HuH-7 (cell line): ENCODE data around the gene SCNN1A.
"Not testable (repeated sequence)": the region's sequence is repeated elsewhere in the genome, so short reads cannot be mapped to it uniquely, and the experiment has no call there.

Experiments used
- DNase-seq: peaks from one replicate; pipeline ENCODE4 v3.0.0; 2011; ENCODE audit warnings: low spot score

SCNN1A gene

DNA sequence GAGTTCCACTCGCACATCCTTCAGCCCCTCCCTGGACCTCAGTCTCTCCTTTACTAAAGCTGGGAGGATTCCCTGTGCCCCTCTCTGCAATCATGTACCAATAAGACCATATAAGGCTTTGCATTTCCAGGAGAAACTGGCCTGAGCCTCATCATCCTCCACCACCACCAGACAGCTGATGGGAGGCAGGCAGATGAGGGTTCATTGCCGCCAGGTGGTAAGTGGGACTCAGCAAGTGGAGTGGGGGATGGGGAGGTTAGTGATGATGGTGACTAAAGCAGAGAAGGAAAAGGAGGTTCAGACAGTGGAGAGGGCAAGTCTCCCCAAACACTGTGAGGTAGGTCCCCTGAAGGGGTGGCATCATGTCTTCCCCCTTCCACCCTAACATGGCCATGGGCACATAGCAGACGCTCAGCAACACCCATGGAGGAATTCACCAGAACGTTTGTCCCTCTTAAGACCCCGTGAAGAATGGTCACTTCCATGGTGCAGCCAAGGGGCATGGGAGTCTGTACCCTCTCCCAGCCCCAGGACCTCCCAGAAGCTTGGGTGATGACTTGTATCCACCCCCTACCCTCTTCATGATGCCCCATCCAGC is 29.0 kb downstream of the SCNN1A start:
- DNase-seq = no peak

- no peak for DNase-seq
These were observed 29.9 kb downstream of the SCNN1A start for GRCh38 chr12:6345319-6346091.

DNA sequence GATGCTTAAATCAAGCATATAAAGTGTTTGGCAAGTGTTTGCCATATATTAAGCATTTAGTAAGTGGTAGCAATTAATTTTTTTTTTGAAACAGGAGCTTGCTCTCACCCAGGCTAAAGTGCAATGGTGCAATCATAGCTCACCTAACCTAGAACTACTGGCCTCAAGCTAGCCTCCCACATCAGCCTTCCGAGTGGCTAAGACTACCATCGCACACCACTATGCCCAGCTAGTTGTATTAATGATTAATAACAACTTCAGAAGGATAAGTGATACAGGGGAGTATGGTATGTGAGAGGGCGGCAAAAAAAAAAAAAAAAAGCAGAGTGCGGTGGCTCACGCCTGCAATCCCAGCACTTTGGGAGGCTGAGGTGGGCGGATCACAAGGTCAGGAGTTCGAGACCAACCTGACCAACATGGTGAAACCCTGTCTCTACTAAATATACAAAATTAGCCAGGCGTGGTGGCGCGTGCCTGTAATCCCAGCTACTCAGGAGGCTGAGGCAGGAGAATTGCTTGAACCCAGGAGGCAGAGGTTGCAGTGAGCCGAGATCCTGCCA is 31.2 kb downstream of the SCNN1A start:
- DNase-seq = not testable (repeated sequence)

- no peak for DNase-seq
These were observed 31.8 kb downstream of the SCNN1A start for GRCh38 chr12:6343518-6343917.

DNA sequence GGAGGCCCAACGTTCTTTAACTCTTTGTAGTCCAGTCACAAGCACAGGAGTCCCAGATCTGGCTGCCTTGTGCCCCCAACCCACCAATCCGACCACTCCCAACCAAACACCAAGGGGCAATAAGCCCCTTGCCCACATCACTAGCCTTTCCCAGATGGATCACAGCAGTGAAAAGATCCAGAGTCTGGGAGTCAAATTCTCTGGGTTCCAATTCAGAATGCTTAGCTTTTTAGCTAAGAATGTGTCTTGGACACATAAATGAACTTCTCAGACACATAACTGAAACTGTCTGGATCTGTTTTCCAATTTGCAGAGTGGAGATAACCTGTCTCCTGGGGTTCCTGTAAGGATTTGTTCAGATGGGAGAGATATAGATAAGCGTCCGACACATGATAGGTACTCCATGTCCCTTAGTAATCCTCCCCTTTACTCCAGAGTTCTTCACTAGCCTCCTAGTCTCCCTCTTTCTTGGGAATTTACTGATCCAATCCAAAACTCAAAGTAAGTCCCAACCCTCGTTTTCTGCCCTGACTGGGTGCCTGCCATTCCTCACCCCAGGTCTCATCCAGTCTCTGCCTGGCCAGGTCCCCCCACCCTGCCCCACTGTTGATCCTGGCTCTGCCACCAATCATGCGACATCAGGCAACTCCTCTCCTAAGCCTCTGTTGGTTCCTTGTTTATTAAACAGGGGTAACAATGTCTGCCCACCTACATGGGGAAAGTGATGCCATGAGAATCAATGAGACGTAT is 33.0 kb downstream of the SCNN1A start:
- DNase-seq = no peak

DNA sequence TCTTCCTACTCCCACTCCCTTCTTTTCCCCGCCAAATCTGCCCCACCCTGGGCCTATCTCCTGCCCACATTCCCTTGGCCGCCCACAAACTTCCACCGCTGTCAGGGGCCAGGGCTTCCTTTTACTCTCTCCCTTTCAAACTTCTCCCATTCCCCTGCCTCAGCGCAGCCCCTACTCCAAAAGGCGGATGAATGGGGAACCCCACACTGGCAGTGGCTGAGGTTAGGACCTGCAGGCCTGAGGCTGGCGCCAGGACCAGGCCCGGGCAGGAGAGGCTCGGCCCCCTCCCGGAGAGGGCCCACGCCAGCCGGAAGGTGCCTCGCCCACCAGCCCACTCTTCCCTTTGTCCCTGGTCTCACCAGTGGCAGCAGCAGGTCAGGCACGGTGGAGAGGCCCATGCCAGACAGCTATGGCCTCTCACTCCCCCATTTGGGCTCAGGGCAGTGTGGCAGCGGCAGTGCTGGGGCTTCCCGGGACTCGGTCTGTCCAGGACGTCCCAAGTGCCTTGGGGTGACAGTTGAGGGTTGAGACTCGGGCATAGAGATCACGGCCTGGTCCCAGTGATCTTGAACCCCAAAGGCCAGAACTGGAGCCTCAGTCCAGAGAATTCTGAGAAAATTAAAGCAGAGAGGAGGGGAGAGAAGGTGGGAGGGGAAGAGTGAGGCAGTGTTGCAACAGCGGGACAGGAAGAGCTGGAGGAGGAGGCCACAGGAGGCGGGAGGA is 33.8 kb downstream of the SCNN1A start, which contains the start of gene TNFRSF1A:
TSS of gene TNFRSF1A (minus strand) at position 660 of the 723 bp plus-strand sequence. CDS start at position 398, 262 bp downstream.
- DNase-seq = peak; percentile 74

DNA sequence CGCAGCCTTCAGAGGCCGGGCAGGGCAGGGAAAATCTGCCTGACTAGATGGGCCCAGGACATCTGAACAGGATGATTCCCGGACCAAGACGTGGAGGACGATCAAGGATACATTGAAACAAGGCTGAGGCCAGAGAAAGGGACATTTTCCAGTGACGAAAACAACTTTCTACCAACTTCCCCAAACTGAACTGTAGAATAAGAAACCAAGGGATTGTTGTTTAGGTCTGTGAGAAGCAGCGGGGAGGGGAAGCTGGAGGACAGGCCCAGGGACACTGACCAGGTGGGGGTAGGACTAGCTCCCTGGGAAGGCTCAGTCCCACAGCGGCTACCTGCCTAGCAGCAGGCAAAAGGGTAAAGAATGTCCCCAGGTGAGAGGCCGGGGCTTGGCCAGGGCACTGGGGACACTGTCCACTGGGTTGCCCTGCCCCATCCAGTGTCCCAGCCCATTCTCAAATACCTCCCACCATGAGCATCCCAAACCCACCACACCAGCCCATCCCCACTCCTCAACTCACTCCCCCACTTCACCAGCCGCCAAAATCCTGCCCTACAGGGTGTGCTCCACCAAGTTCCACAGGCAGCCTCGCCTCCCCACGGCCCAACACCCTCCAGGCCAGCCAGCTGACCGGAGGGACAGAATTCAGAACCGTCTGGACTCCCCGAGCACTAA is 34.5 kb downstream of the SCNN1A start:
- no peak for DNase-seq

- DNase-seq = no peak
These were observed 35.2 kb downstream of the SCNN1A start for GRCh38 chr12:6340032-6340638.

DNA sequence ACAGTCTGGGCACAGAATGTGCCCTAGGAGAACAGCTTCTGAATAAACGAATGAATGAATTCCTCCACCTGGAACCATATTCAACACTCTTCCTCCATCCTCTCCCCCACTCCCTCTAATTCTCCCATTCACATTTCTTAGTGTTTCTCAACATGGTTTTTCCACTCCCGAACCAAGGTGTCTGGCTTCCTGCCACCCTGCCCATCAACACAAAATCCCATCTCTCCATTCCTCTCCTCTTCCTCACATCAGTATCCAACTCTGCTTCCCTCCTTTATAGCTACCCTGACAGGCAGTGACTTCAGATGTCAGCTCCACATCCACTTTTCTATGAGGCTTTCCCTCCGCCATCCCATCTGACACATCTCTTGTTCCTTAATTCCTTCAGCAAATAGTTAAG is 36.4 kb downstream of the SCNN1A start:
- DNase-seq = no peak

DNA sequence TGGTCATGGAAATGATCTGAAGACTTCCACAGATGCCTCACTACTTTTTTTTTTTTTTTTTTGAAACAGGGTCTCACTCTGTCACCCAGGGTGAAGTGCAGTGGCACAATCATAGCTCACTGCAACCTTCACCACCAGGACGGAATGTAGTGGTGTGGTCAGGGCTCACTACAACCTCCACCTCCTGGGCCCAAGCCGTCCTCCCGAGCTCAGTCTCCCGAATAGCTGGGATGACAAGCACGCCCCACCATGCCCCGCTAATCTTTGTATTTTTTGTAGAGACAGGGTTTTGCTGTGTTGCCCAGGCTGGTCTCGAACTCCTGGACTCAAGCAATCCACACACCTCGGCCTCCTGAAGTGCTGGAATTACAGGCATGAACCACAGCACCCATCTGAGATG is 36.8 kb downstream of the SCNN1A start:
- not testable (repeated sequence) for DNase-seq

- DNase-seq = no peak
These were observed 37.4 kb downstream of the SCNN1A start for GRCh38 chr12:6337958-6338433.

GRCh38 chr12:6336889-6337853 is 38.2 kb downstream of the SCNN1A start:
- DNase-seq = no peak

GRCh38 chr12:6336079-6336888 is 39.1 kb downstream of the SCNN1A start:
- DNase-seq = peak; percentile 95

GRCh38 chr12:6335451-6336078 is 39.8 kb downstream of the SCNN1A start:
- DNase-seq = peak; percentile 77

DNA sequence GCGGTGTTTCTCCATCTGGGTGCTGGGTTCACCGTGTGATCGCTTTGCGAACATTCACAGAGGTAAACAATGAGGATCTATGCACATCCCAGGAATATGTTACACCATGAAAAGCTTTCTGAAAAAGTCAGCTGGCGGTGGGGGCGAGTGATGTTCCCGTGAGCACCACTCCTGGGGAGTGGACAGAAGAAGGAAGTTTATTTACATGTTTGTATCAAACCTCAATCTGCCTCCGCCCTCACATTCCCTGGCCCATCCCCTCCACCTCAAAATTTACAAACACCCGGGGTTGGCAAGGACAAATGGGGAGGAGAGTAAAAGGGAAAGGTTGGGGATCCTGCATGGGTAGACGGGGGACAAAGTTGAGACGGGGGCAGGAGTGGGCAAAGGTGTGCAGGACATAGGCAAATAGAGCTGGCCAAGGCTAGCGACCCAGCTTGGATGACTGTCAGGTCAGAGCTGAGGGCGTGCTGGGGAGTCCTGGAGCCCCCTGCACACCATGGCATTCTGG is 40.4 kb downstream of the SCNN1A start:
- no peak for DNase-seq

DNA sequence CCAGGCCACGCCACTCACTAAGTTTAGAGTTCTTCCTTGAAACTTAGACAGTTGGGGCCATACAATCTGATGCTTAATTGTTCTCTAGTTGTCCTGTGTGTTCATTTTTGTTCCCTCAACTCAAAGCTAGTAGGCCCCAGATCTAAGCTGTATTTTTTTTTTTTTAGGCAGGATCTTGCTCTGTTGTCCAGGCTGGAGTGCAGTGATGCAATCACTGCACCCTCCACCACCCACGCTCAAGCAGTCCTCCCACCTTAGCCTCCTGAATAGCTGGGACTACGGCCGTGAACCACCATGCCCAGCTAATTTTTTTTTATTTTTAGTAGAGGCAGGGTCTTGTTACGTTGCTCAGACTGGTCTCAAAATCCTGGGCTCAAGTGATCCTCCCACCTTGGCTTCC is 41.0 kb downstream of the SCNN1A start:
- DNase-seq = no peak

- DNase-seq = no peak
These were observed 41.8 kb downstream of the SCNN1A start for GRCh38 chr12:6333566-6333965.

DNA sequence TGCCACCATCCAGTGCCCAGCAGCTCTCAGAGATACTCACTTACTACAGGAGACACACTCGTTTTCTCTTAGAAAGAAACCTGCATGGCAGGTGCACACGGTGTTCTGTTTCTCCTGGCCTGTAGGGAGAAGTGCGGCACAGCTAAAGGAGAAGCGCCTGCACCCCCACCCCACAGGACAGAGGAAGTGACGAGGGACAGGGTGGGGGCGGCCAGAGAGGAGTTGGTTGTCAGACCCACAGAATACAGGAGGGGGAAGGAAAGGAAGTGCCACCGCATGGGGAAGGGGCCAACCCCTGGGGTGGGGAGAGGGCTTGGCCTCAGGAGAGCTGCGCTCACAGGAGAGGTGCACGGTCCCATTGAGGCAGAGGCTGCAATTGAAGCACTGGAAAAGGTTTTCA is 42.3 kb downstream of the SCNN1A start:
- no peak for DNase-seq
